ENCODE results near the gene ARHGEF25.

ARHGEF25 gene

GRCh38 chr12:57638096-57638495 lies 26.9 kb downstream of the ARHGEF25 start:
- POLR2A ChIA-PET = interaction anchor here (0.6 to 1.0 kb wide), 2 partner anchors 19 to 267 kb away, joined by 3 to 9 read pairs; no protein-coding TSS in a partner anchor

GRCh38 chr12:57640175-57641042 lies 29.2 kb downstream of the ARHGEF25 start:
- H3K27ac ChIP-seq (ENCODE audit: extremely low read depth, low read depth, low read length) = no peak overlapping the region
- no peaks in the 10 kb centered on the region for H3K36me3 ChIP-seq (ENCODE audit: control insufficient read depth in 2 of 2, insufficient read depth in 1 of 2, low read length in 2 of 2)
- no peaks in the 10 kb centered on the region for H3K9me3 ChIP-seq (ENCODE audit: control insufficient read depth, insufficient read depth, low read depth, low read length)
- no peaks in the 10 kb centered on the region for H3K4me1 ChIP-seq (ENCODE audit: control insufficient read depth, insufficient read depth, low read length)
- H3K4me3 ChIP-seq (ENCODE audit: low read depth, low read length) = no peak overlapping the region
- CTCF ChIA-PET = interaction anchor here (2.8 kb wide), 1 partner anchor 7 kb away, joined by 15 read pairs; the partner anchor contains the start of gene B4GALNT1
- TF ChIP-seq ZBTB49 (tag by site-specific recombination; IDR thresholded peaks at IDR 0.05; ENCODE audit: low read depth) (no peak), SCRT2 (tag by site-specific recombination; IDR thresholded peaks at IDR 0.05) (peak; percentile 88)
- POLR2A ChIA-PET = no interaction called here

More at GRCh38 chr12:57638096-57638495, 26.9 kb downstream of the ARHGEF25 start:
- CTCF ChIA-PET = interaction anchor here (1.2 to 2.7 kb wide), 2 partner anchors 22 to 55 kb away, joined by 9 to 17 read pairs; no protein-coding TSS in a partner anchor
- Histone ChIP-seq H3K27ac (ENCODE audit: extremely low read depth, low read depth, low read length) (no peak overlapping the region), H3K4me3 (ENCODE audit: low read depth, low read length) (no peak overlapping the region), H3K36me3 (ENCODE audit: control insufficient read depth in 2 of 2, insufficient read depth in 1 of 2, low read length in 2 of 2) (no peaks in the 10 kb centered on the region), H3K9me3 (ENCODE audit: control insufficient read depth, insufficient read depth, low read depth, low read length) (no peaks in the 10 kb centered on the region), H3K4me1 (ENCODE audit: control insufficient read depth, insufficient read depth, low read length) (no peaks in the 10 kb centered on the region)
- no peak for TF ChIP-seq ZNF843 (tag by site-specific recombination; IDR thresholded peaks at IDR 0.05)
- no peak for TF ChIP-seq ZNF248 (tag by site-specific recombination; IDR thresholded peaks at IDR 0.05)
- no peak for TF ChIP-seq ZNF292 (tag by site-specific recombination; IDR thresholded peaks at IDR 0.05; ENCODE audit: borderline replicate concordance, low read depth)
- no peak for TF ChIP-seq ZNF416 (tag by site-specific recombination; IDR thresholded peaks at IDR 0.05)
- TF ChIP-seq ZNF658 (tag by site-specific recombination; IDR thresholded peaks at IDR 0.05) = no peak
- TF ChIP-seq ZNF514 (tag by site-specific recombination; IDR thresholded peaks at IDR 0.05) = no peak
- TF ChIP-seq ZFP37 (tag by site-specific recombination; IDR thresholded peaks at IDR 0.05) = no peak
- TF ChIP-seq ZNF354C (tag by site-specific recombination; IDR thresholded peaks at IDR 0.05; ENCODE audit: borderline replicate concordance, low read depth) = no peak
- TF ChIP-seq KLF7 (tag by site-specific recombination; IDR thresholded peaks at IDR 0.05; ENCODE audit: borderline replicate concordance) = no peak

GRCh38 chr12:57641699-57642442 lies 30.6 kb downstream of the ARHGEF25 start:
- H3K9me3 ChIP-seq (ENCODE audit: control insufficient read depth, insufficient read depth, low read depth, low read length) = no peaks in the 10 kb centered on the region
- H3K27ac ChIP-seq (ENCODE audit: extremely low read depth, low read depth, low read length) = no peak overlapping the region
- H3K4me3 ChIP-seq (ENCODE audit: low read depth, low read length) = no peak overlapping the region
- ChIA-PET CTCF (interaction anchor here (1.0 to 2.8 kb wide), 2 partner anchors 8 to 21 kb away, joined by 3 to 15 read pairs; partner anchors contain the start of gene B4GALNT1), POLR2A (no interaction called here)
- H3K4me1 ChIP-seq (ENCODE audit: control insufficient read depth, insufficient read depth, low read length) = no peaks in the 10 kb centered on the region
- H3K36me3 ChIP-seq (ENCODE audit: control insufficient read depth in 2 of 2, insufficient read depth in 1 of 2, low read length in 2 of 2) = no peaks in the 10 kb centered on the region
- TF ChIP-seq ZNF677 (tag by site-specific recombination; IDR thresholded peaks at IDR 0.05) = no peak
- TF ChIP-seq ZNF311 (tag by site-specific recombination; IDR thresholded peaks at IDR 0.05; ENCODE audit: borderline replicate concordance) = no peak
- no peak for TF ChIP-seq ZNF623 (tag by site-specific recombination; IDR thresholded peaks at IDR 0.05)
- no peak for TF ChIP-seq FEZF1 (tag by site-specific recombination; IDR thresholded peaks at IDR 0.05)
- no peak for TF ChIP-seq GLIS1 (tag by site-specific recombination; IDR thresholded peaks at IDR 0.05)
- no peak for TF ChIP-seq ZNF785 (tag by site-specific recombination; IDR thresholded peaks at IDR 0.05)
- no peak for TF ChIP-seq ZNF423 (tag by site-specific recombination; IDR thresholded peaks at IDR 0.05)
- TF ChIP-seq ZSCAN23 (tag by site-specific recombination; IDR thresholded peaks at IDR 0.05) = no peak
- TF ChIP-seq ZNF600 (tag by site-specific recombination; IDR thresholded peaks at IDR 0.05) = no peak
- TF ChIP-seq KLF8 (tag by site-specific recombination; IDR thresholded peaks at IDR 0.05) = no peak
- no peak for TF ChIP-seq ZNF148 (tag by site-specific recombination; IDR thresholded peaks at IDR 0.05; ENCODE audit: borderline replicate concordance)
- no peak for TF ChIP-seq SCRT1 (tag by site-specific recombination; IDR thresholded peaks at IDR 0.05; ENCODE audit: borderline replicate concordance)
- no peak for TF ChIP-seq GFI1B (tag by site-specific recombination; IDR thresholded peaks at IDR 0.05)
- no peak for TF ChIP-seq SALL2 (tag by site-specific recombination; IDR thresholded peaks at IDR 0.05; ENCODE audit: borderline replicate concordance)
- TF ChIP-seq ZEB2 (tag by site-specific recombination; IDR thresholded peaks at IDR 0.05) = no peak

Data from HEK293 (cell line).